Measurements from ENCODE around the gene CX3CR1. TPM values are rescaled to one million over a fixed set of nuclear protein-coding genes. Genes with fewer than 3 reads are reported as not detected.

CX3CR1 gene
- total and polyA plus RNA-seq, 2 of the 4 experiments (the other 2 are of a cell fraction) = not detected

GRCh38 chr3:39213613-39214012, 66.2 kb downstream of the CX3CR1 start:
- ChIA-PET POLR2A (ENCODE audit: unreplicated experiment) (no interaction called here), CTCF (no interaction called here)
- Histone ChIP-seq H2AK5ac (ENCODE audit: low read depth, low read length) (no peak overlapping the region), H2AFZ (replicated peaks; ENCODE audit: low read length, poor library complexity) (no peak overlapping the region), H2AK9ac (replicated peaks; ENCODE audit: low read depth, low read length, poor library complexity) (no peak overlapping the region), H3K27me3 (ENCODE audit: control insufficient read depth, insufficient read depth, low read length) (peaks cover 21% of the 10 kb centered on the region), H2BK120ac (ENCODE audit: low read depth, low read length) (no peak overlapping the region), H3K4me2 (ENCODE audit: low read depth, low read length) (no peak overlapping the region), H2BK20ac (ENCODE audit: low read depth, low read length) (no peak overlapping the region), H3K9me3 (ENCODE audit: control insufficient read depth, insufficient read depth, low read length) (no peaks in the 10 kb centered on the region), H3K4me1 (ENCODE audit: control insufficient read depth, insufficient read depth, low read length) (no peaks in the 10 kb centered on the region), H3K23ac (ENCODE audit: low read depth, low read length) (no peak overlapping the region), H2BK15ac (ENCODE audit: low read depth, low read length) (no peak overlapping the region), H3K9me1 (ENCODE audit: insufficient read depth, low read length) (no peaks in the 10 kb centered on the region), H3K79me1 (ENCODE audit: low read depth in 1 of 2, low read length in 2 of 2) (no peaks in the 10 kb centered on the region), H3K18ac (ENCODE audit: low read depth, low read length) (no peak overlapping the region), H3K4me3 (ENCODE audit: insufficient read depth, low read depth, low read length) (no peak overlapping the region), H3K56ac (ENCODE audit: extremely low read depth, insufficient read depth, low read length) (no peak overlapping the region), H3K14ac (replicated peaks; ENCODE audit: low read depth, low read length) (no peak overlapping the region), H3K4ac (ENCODE audit: low read depth, low read length) (no peak overlapping the region), H4K20me1 (ENCODE audit: insufficient read depth, low read length) (no peaks in the 10 kb centered on the region), H4K91ac (ENCODE audit: insufficient read depth, low read depth, low read length) (no peak overlapping the region), H2BK5ac (ENCODE audit: low read depth, low read length, poor library complexity, severe bottlenecking) (no peak overlapping the region), H3K27ac (ENCODE audit: insufficient read depth, low read length) (no peak overlapping the region), H4K5ac (ENCODE audit: low read depth, low read length) (no peak overlapping the region), H3K9ac (ENCODE audit: low read depth, low read length) (no peak overlapping the region), H3K36me3 (ENCODE audit: control insufficient read depth, insufficient read depth, low read length) (no peaks in the 10 kb centered on the region), H4K8ac (ENCODE audit: low read depth in 2 of 2, low read length in 2 of 2) (no peak overlapping the region)
- dilution Hi-C loops (cut with HindIII; ENCODE audit: low sequenced_read_pairs, unreplicated experiment) (no loop called here), in situ Hi-C loops (cut with MboI; ENCODE audit: low sequenced_read_pairs) (no loop called here), intact Hi-C loops (cut with micrococcal nuclease) (no loop called here)
- TF ChIP-seq MXI1 (IDR thresholded peaks at IDR 0.05; ENCODE audit: borderline replicate concordance, low read depth, low read length) = no peak
- TF ChIP-seq POLR2A (IDR thresholded peaks at IDR 0.05; ENCODE audit: low read depth, low read length) = no peak
- TF ChIP-seq RCOR1 (IDR thresholded peaks at IDR 0.05; ENCODE audit: insufficient replicate concordance, low read length) = no peak
- no peak for TF ChIP-seq SMC3 (IDR thresholded peaks at IDR 0.05; ENCODE audit: low read depth, low read length)
- no peak for TF ChIP-seq CHD1 (IDR thresholded peaks at IDR 0.05; ENCODE audit: low read depth, low read length)
- no peak for TF ChIP-seq FOS (IDR thresholded peaks at IDR 0.05; ENCODE audit: low read depth, low read length)
- TF ChIP-seq RAD21 (IDR thresholded peaks at IDR 0.05; ENCODE audit: low read length) = no peak
- TF ChIP-seq RFX5 (IDR thresholded peaks at IDR 0.05; ENCODE audit: low read depth, low read length) = no peak
- DNase-seq (no peak), ATAC-seq (ENCODE audit: low read depth) (no peak)
- no CpG with 5 or more reads among the region's 2 CpGs for WGBS, 2 experiments (ENCODE audit: extremely low coverage in 2 of 2, insufficient read length in 1 of 2)
- no TSS peak for BruUV-seq (replicated peaks)

Other genes starting within 250 kb of the CX3CR1 start
- gene SCN11A, start 228.1 kb downstream of the CX3CR1 start, total RNA-seq (2012; rRNA removed) = under 0.01 TPM in 1 of 2 replicates, not detected in the other
- 0.02 TPM in 1 of 2 replicates, not detected in the other for gene SCN11A, start 228.1 kb downstream of the CX3CR1 start, polyA plus RNA-seq (2012; rRNA removed)
- gene WDR48, start 228.0 kb downstream of the CX3CR1 start, total RNA-seq (2012; rRNA removed) = 41.2 and 68.6 TPM in 2 replicates
- 10.7 and 14.4 TPM in 2 replicates for gene WDR48, start 228.0 kb downstream of the CX3CR1 start, polyA plus RNA-seq (2012; rRNA removed)
- gene GORASP1, start 172.4 kb downstream of the CX3CR1 start, total RNA-seq (2012; rRNA removed) = 25.8 and 35.0 TPM in 2 replicates
- gene GORASP1, start 172.4 kb downstream of the CX3CR1 start, polyA plus RNA-seq (2012; rRNA removed) = 56.6 and 58.9 TPM in 2 replicates
- 0.56 and 0.90 TPM in 2 replicates for gene TTC21A, start 172.4 kb downstream of the CX3CR1 start, total RNA-seq (2012; rRNA removed)
- 1.6 and 1.8 TPM in 2 replicates for gene TTC21A, start 172.4 kb downstream of the CX3CR1 start, polyA plus RNA-seq (2012; rRNA removed)
- gene CSRNP1, start 126.4 kb downstream of the CX3CR1 start, total RNA-seq (2012; rRNA removed) = 22.8 TPM in 2 replicates
- gene CSRNP1, start 126.4 kb downstream of the CX3CR1 start, polyA plus RNA-seq (2012; rRNA removed) = 16.5 and 23.1 TPM in 2 replicates
- under 0.01 TPM in 2 replicates for gene XIRP1, start 87.4 kb downstream of the CX3CR1 start, total RNA-seq (2012; rRNA removed)
- 0.03 and 0.07 TPM in 2 replicates for gene XIRP1, start 87.4 kb downstream of the CX3CR1 start, polyA plus RNA-seq (2012; rRNA removed)
- not detected in 2 replicates for gene CCR8, start 49.7 kb upstream of the CX3CR1 start, total RNA-seq (2012; rRNA removed)
- not detected in 2 replicates for gene CCR8, start 49.7 kb upstream of the CX3CR1 start, polyA plus RNA-seq (2012; rRNA removed)
- 16.1 and 17.4 TPM in 2 replicates for gene SLC25A38, start 103.3 kb upstream of the CX3CR1 start, total RNA-seq (2012; rRNA removed)
- 22.5 and 22.6 TPM in 2 replicates for gene SLC25A38, start 103.3 kb upstream of the CX3CR1 start, polyA plus RNA-seq (2012; rRNA removed)
- 1,415 and 1,531 TPM in 2 replicates for gene RPSA, start 126.7 kb upstream of the CX3CR1 start, total RNA-seq (2012; rRNA removed)
- 2,710 and 2,851 TPM in 2 replicates for gene RPSA, start 126.7 kb upstream of the CX3CR1 start, polyA plus RNA-seq (2012; rRNA removed)
- gene MOBP, start 187.6 kb upstream of the CX3CR1 start, total RNA-seq (2012; rRNA removed) = not detected in 2 replicates
- gene MOBP, start 187.6 kb upstream of the CX3CR1 start, polyA plus RNA-seq (2012; rRNA removed) = not detected in 2 replicates